GM18505 (cell line): ENCODE results near the gene SPTBN4.
A peak's percentile ranks its signal among the peaks of the same experiment; 100 is the strongest.

Experiments used
- ATAC-seq: cut with Tn5 transposase; IDR thresholded peaks from one replicate; pipeline ENCODE4 v1.9.1; 2021; ENCODE audit not compliant: unreplicated experiment
- POLR2A ChIP-seq: IDR thresholded peaks from 4 replicates; pipeline ENCODE4 v1.6.1; 2011; ENCODE audit warnings: borderline replicate concordance; ENCODE audit not compliant: insufficient read depth, insufficient read length; ENCODE audit errors: extremely low read depth

SPTBN4 gene

DNA sequence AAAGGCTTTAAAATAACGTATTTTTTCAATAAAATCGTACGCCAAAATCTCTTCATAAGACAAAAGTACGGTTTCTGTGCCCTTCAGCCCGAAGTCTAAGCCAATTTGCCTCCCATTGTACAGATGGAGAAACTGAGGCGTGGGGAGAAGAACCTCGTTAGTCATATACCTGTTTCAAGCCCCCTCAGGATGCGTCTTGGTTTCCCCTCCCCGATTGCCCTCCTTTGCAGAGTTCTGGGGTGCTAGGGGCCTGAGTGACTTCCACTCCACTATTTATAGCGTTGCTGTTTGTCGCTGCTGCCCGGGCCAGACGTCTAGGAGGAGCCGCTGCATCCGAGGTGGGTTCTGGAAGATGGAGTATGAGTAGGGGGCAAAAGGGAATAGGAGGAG, 132.1 kb downstream of the SPTBN4 start:
- no peak for TF ChIP-seq POLR2A
- ATAC-seq, result no peak

DNA sequence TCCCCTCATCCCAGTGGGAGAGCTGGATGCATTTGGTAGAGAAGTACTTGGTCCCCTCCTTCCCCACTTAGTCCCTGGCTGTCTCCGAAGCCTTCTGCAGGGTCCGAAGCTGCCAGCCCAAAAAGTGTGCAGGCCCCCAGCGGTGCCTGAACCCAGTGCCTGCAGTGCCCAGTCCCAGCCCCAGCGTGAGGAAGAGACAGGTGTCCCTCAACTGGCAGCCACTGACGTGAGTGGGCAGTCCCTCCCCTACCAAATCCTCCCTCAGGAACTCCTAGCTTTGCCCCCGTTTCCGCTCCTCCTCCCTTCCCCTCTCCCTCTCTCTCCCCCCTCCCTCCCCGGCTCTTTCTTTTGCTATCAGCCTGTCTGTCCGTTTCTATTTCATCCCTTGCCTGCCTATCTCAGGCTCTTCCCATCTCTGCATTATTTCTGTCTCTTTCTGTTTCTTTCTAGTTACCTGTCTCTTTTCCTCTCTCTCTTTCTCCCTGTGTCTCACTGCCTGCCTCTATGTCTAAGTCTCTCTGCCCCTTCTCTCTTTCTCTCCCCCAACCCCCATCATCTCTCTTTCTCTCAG, 132.6 kb downstream of the SPTBN4 start:
- ATAC-seq, result no peak
- TF ChIP-seq POLR2A, result no peak

DNA sequence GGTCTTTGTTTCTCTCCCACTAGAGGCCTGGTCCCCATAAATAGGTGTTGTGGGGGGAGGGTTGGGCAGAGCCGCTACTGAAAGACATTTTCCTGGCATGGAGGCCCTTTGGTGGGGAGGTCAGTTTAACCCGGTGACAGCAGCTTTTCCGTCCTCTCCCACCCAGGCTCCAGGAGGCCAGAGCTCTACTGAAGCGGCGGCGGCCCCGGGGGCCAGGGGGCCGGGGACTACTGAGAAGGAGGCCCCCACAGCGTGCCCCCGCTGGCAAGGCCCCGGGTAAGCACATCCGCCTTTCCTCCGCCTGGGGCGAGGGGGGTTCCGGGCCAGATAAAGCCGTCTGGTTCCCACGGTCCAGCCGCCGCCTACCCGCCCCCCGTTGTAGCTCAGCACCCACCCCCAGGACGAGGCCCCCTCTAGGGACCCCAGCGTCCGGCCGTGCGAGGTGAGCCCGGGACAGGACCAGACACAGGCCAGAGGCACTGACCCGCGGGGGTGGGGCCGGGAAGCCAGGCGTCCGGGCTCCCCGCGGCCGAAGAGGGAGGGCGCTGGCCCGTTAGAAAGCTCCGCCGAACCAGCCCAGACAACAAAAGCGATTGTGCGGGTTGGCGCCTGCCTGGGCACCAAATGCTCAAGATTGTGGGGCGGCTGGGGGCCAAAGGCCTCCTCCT, 133.2 kb downstream of the SPTBN4 start:
- no peak for ATAC-seq
- no peak for TF ChIP-seq POLR2A

DNA sequence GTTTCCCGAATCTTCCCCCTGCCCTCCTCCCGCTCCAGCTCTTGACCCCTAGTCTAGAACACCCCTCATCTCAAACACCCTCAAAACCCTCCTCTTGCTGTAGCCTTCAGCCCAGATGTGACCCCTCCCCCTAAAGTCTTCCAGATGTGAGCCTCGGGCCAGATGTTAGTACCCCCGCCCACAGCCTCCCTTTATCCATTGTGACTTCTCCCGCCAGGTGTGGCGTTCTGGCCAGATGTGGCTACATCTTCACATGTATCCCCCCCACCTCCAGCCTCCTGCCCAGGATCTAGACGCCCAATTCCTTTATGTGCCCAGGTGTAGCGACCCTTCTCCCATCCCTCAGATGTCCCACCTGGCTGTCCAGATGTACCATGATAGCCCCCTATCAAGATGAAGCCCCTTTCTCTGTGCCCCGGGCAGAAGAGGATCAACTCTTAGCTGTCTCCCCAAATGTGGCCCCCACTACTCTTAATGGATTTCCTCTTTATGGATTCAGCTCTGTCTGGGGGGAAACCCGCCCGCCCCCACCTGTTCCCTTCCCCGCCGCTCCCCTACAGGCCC, 133.9 kb downstream of the SPTBN4 start:
- TF ChIP-seq POLR2A, result no peak
- ATAC-seq, result no peak

DNA sequence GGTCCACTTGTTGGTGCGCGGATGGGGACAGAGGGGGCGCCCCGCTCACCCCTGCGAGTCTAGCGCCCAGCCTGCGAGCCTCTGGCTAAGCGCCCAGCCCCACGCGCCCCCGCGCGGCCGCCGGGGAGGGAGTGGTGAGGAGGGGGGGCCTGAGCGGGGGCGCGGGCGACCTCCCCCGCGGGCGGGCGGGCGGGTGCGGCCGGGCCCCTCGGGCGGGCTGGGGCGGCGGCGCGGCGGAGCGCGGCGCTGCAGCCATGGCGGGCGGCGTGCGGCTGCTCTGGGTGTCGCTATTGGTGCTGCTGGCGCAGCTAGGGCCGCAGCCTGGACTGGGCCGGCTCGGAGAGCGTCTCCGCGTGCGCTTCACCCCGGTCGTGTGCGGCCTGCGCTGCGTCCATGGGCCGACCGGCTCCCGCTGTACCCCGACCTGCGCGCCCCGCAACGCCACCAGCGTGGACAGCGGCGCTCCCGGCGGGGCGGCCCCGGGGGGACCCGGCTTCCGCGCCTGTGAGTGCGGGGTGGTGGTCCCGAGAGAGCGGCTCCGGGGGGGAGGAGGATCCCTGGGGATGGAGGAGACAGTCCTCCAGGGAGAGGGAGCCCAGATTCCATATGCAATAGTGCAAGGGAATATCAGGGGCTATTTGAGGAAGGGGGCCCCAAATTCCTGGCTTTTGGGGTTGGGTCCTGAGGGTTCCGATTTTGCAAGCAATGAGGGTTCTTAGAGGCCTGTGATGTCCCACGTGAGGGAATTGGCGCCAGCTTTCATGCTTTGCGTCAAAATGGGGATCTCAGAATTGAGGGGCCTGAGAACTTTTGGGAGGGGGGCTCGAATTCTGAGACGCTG, 134.6 kb downstream of the SPTBN4 start, which contains the start of gene LTBP4:
Gene LTBP4, plus strand, starts transcription at position 236 of the 841 bp plus-strand sequence. Its CDS starts 19 bp downstream, at position 255.
- no peak for TF ChIP-seq POLR2A
- no peak for ATAC-seq

DNA sequence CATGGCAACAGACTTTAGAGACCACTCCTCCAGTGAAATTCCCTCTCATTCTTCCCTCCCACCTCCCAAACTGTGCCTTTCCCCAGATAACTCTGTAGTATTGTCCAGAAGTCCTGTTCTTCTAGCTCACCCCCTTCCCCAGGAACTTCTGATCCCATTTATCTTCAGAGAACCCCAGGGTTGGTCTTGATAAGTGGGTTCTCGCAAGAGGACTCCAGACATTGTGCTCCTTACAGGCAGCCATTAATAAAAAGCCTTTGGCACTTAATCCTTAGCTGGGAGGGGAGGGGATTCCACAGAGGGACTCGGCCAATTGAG, 136.2 kb downstream of the SPTBN4 start:
- TF ChIP-seq POLR2A, result no peak
- no peak for ATAC-seq

DNA sequence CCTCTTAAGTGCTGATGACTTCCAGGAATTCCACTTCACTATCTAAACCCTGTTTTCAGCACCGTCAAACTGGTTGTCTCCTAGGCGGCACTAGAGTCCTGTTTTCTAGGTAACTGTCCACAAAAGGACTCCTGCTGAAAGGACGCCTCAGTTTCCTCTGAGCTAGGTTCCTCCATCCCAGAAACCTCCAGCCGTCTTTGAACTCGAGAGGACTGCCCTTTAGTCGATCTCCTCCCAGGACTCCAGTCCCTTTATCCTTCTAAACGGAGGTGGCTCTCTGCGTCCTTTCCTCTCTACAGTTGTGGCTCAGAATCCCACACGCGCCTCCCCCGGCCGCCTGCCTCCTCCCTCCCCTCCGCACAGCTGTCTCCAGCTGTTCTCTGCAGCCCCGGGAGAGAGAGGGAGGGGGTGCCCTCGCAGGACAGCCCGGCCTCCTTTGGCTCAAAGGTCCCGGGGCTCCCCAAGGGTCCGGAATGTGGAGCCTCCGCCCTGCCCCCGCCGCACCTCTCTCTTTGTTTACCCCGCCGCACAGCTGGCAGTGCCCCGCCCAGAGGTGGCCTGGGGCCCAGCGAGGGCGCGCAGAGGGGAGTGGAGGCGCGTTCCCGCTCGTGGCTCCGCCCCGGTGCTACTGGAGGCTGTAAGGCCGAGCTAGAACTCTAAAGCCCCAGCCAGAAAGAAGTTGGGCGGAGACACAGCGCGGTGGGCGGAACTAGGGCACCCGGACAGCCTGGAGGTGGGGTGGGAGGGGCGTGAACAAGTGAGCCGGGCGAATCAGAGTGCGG, 136.8 kb downstream of the SPTBN4 start:
- TF ChIP-seq POLR2A, result no peak
- ATAC-seq, result peak; percentile 55

DNA sequence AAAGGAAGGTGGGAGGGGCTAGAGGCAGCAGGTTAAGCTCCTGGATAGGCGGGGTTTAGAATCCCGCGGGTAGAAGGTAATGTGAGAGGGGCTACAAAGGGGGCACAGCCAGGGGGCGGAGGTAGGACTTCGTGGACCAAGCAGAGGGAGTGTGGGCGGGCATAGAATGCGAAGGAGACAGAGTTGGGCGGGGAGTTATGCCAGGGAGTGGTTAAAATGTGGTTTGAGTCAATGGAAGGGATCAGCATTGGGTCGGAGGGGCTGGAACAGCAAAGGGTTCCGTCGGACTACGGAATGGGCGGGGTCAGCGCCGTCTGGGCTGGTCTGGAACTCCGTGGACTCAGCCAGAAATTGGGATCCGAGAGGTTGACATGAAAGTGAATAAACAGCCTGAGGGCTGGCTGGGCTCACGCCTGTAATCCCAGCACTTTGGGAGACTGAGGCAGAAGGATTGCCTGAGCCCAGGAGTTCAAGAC, 137.4 kb downstream of the SPTBN4 start:
- TF ChIP-seq POLR2A, result no peak
- ATAC-seq, result no peak

DNA sequence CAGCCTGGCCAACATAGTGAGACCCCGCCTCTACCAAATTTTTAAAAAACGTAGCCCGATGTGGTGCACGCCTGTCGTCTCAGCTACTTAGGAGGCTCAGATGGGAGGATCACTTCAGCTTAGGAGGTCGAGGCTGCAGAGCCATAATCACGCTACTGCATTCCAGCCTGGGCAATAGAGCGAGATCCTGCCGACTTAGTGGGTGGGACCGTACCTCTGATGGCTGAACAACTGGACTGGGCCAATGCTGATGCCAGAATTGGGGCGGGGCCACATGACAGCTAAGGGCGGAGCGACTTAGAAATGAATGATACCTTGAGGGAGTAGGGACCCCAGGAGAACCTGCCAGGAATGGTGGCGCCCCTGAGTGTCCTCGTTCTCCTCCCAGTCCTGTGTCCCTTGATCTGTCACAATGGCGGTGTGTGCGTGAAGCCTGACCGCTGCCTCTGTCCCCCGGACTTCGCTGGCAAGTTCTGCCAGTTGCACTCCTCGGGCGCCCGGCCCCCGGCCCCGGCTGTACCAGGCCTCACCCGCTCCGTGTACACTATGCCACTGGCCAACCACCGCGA, 137.9 kb downstream of the SPTBN4 start:
- no peak for ATAC-seq
- no peak for TF ChIP-seq POLR2A

DNA sequence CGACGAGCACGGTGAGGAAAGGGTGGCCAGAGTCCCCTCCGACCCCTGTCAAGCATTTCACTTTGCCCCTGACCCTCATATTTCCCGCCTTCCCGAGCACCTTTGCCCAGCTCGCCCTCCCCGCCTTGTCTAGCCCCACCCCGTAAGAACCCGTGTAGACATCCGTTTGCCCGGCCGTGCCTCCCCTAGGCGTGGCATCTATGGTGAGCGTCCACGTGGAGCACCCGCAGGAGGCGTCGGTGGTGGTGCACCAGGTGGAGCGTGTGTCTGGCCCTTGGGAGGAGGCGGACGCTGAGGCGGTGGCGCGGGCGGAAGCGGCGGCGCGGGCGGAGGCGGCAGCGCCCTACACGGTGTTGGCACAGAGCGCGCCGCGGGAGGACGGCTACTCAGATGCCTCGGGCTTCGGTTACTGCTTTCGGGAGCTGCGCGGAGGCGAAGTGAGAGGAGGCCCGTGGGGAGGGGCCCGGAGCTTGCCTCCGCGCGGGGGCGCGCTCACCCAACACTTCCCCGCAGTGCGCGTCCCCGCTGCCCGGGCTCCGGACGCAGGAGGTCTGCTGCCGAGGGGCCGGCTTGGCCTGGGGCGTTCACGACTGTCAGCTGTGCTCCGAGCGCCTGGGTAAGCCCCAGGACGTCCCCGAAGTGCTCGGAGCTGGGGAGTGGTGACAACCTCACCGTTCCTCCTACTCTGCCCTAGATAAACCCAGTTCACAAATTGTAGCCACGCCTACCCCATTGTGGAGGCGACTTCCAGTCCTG, 138.6 kb downstream of the SPTBN4 start:
- ATAC-seq, result no peak
- peak; percentile 21 for TF ChIP-seq POLR2A

DNA sequence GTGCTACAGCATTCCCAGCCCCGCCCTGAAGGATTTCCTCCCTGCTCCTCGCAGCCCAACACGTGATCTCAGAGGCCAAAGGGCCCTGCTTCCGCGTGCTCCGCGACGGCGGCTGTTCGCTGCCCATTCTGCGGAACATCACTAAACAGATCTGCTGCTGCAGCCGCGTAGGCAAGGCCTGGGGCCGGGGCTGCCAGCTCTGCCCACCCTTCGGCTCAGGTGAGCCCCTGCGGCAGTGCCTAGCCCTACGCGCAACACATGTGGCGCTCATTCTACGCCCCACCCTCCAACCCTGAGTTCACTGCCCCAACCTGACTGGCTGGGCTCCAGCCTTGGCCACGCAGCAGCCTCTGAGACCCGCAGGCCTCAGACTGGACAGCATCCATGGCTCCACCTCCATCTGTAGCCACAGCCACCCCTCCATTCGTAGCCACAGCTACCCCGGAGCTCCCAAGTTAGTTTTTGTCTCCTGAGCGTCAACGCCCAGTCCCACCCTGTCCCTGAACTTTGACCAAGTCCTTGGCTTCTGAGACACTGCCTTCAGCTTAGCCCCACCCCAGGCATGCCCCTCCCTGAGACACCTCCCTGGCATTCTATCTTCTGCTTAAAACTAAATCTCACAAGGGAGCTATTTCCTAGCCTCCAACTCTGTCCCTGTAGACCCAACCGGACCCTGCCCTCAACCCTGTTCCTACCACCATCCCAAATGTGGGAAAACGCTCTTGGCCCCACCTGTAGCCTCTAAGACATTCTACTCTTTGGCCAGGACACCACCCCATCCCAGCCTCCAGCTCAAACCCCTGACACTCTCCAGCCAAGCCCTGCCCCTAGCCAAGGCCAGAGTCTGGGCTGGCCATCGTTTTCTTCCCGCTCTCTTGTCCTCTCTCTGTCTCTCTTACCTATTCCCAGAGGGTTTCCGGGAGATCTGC, 140.8 kb downstream of the SPTBN4 start:
- no peak for TF ChIP-seq POLR2A
- ATAC-seq, result no peak

DNA sequence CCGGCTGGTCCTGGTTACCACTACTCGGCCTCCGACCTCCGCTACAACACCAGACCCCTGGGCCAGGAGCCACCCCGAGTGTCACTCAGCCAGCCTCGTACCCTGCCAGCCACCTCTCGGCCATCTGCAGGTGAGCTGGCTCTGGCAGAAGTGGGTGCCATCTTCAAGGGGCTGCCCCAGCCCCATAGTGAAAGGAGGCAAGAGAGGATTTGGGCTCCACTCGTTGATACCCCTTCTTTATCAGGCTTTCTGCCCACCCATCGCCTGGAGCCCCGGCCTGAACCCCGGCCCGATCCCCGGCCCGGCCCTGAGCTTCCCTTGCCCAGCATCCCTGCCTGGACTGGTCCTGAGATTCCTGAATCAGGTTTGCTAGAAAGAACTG, 141.4 kb downstream of the SPTBN4 start:
- TF ChIP-seq POLR2A, result no peak
- ATAC-seq, result no peak

DNA sequence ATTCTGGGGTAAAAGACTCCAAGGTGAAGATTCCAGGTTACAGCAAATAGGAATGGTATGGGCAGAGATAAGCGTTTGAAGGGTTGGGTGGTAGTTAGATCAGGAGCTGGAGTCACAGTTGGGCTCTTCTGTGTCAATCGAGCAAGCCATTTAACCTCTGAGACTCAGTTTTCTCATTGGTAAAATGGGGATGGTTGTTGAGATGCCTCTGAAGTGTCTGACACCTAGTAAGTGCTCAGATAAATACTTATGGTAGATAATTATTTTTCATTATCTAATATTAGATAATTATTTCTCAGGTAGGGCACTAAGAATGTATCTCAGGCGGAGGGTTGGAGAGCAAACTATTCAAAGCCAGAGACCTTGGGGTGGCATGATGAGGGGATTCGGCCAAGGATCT, 142.2 kb downstream of the SPTBN4 start:
- ATAC-seq, result no peak
- no peak for TF ChIP-seq POLR2A
